HFFc6 (cell line): ENCODE results near the gene GRID1. TPM values are rescaled to one million over a fixed set of nuclear protein-coding genes. Genes with fewer than 3 reads are reported as not detected.

Experiments used
- DNase-seq: peaks from one replicate; pipeline ENCODE4 v3.0.0-alpha.2; 2018
- H3K27ac Mint-ChIP-seq: 2 replicates; pipeline ENCODE4 v1.8.0; 2020; ENCODE audit warnings: mild to moderate bottlenecking, mixed read lengths
- H3K27me3 Mint-ChIP-seq: 2 replicates; pipeline ENCODE4 v1.8.0; 2021; ENCODE audit warnings: mild to moderate bottlenecking, moderate library complexity, mixed read lengths; ENCODE audit not compliant: insufficient read depth
- H3K36me3 Mint-ChIP-seq: 2 replicates; pipeline ENCODE4 v1.8.0; 2021; ENCODE audit warnings: low read depth, mixed read lengths
- H3K4me1 Mint-ChIP-seq: 2 replicates; pipeline ENCODE4 v1.8.0; 2020; ENCODE audit warnings: low read depth, mixed read lengths
- H3K4me3 Mint-ChIP-seq: 2 replicates; pipeline ENCODE4 v1.8.0; 2020; ENCODE audit warnings: mild to moderate bottlenecking, moderate library complexity, mixed read lengths
- H3K9me3 Mint-ChIP-seq: 2 replicates; pipeline ENCODE4 v1.8.0; 2020; ENCODE audit warnings: mild to moderate bottlenecking, mixed read lengths
- CTCF ChIP-seq: fragments of 200-600 bp; sonication (generic); IDR thresholded peaks from 2 replicates; pipeline ENCODE4 v1.5.0; 2021; ENCODE audit warnings: antibody characterized with exemption, mild to moderate bottlenecking
- total RNA-seq, 6 experiments: library from RNA; stranded (reverse); fragmentation: NEBNext Ultra II Directional; extraction: Animal tissue kit (Norgen Biotek cat#: 25700); gene quantifications; 2 replicates in 1 of 6; 3 replicates in 5 of 6; pipeline ENCODE4 v1.2.3, GENCODE V29; 2021

The GRID1 gene
- total RNA-seq, 6 experiments from 2014 or later: not detected

- H3K4me1 Mint-ChIP-seq: no peaks in the 10 kb centered on the region
- H3K9me3 Mint-ChIP-seq: peaks cover 18% of the 10 kb centered on the region
- H3K36me3 Mint-ChIP-seq: no peaks in the 10 kb centered on the region
- TF ChIP-seq CTCF: no peak
- H3K4me3 Mint-ChIP-seq: no peak overlapping the region
- DNase-seq: no peak
- H3K27ac Mint-ChIP-seq: no peak overlapping the region
- peaks cover 6% of the 10 kb centered on the region for H3K27me3 Mint-ChIP-seq
Observed at GRCh38 chr10:86252079-86252478, 114.5 kb downstream of the GRID1 start.

- Mint-ChIP-seq H3K27ac (no peak overlapping the region), H3K4me1 (no peaks in the 10 kb centered on the region), H3K36me3 (no peaks in the 10 kb centered on the region), H3K27me3 (peaks cover 6% of the 10 kb centered on the region), H3K9me3 (peaks cover 21% of the 10 kb centered on the region), H3K4me3 (no peak overlapping the region)
- no peak for TF ChIP-seq CTCF
- no peak for DNase-seq
Observed at GRCh38 chr10:86251426-86251825, 115.2 kb downstream of the GRID1 start.

DNA sequence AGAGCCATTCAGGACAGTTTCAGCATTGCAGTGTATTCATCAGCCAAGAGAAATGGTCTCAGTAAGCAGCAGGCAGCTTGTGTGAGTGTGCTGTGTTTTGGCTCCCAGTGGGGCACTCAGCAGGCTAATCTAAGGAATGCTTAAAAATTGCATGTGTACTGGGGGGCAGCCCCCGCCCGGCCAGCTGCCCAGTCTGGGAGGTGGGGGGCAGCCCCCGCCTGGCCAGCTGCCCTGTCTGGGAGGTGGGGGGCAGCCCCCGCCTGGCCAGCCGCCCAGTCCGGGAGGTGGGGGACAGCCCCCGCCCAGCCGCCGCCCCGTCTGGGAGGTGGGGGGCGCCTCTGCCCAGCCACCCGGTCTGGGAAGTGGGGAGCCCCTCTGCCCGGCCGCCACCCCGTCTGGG lies 116.2 kb downstream of the GRID1 start:
- no peaks in the 10 kb centered on the region for H3K4me1 Mint-ChIP-seq
- no peaks in the 10 kb centered on the region for H3K36me3 Mint-ChIP-seq
- no peak overlapping the region for H3K4me3 Mint-ChIP-seq
- peaks cover 21% of the 10 kb centered on the region for H3K9me3 Mint-ChIP-seq
- peaks cover 6% of the 10 kb centered on the region for H3K27me3 Mint-ChIP-seq
- DNase-seq: no peak
- H3K27ac Mint-ChIP-seq: no peak overlapping the region
- no peak for TF ChIP-seq CTCF

- TF ChIP-seq CTCF: no peak
- peaks cover 21% of the 10 kb centered on the region for H3K9me3 Mint-ChIP-seq
- H3K4me1 Mint-ChIP-seq: no peaks in the 10 kb centered on the region
- peaks cover 6% of the 10 kb centered on the region for H3K27me3 Mint-ChIP-seq
- no peak for DNase-seq
- H3K27ac Mint-ChIP-seq: no peak overlapping the region
- no peak overlapping the region for H3K4me3 Mint-ChIP-seq
- H3K36me3 Mint-ChIP-seq: no peaks in the 10 kb centered on the region
Observed at GRCh38 chr10:86249794-86250193, 116.8 kb downstream of the GRID1 start.

DNA sequence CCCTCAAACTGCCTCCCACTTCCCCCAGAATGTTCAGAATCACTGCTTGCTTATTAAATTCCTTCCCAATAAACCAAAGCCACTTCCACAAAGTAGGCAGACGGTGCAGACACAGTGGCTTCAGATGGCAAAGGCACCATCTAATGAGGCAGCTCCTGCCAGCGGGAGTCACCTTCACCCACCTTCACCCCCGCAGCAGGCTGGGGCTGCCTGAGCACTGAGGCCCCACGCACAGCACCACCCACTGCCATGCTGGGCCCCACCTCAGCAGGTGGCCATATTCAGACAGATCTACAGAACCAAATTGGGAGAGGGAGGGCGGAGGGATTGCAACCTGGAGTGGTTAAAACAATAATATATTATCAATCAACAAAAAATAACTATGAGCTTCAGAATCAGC lies 118.5 kb downstream of the GRID1 start:
- H3K36me3 Mint-ChIP-seq: no peaks in the 10 kb centered on the region
- H3K27ac Mint-ChIP-seq: no peak overlapping the region
- no peak for TF ChIP-seq CTCF
- H3K4me3 Mint-ChIP-seq: no peak overlapping the region
- no peak for DNase-seq
- H3K4me1 Mint-ChIP-seq: no peaks in the 10 kb centered on the region
- H3K9me3 Mint-ChIP-seq: peaks cover 21% of the 10 kb centered on the region
- peaks cover 1% of the 10 kb centered on the region; the same call in 1 of the 2 replicates for H3K27me3 Mint-ChIP-seq

GRCh38 chr10:86247588-86247987 lies 119.0 kb downstream of the GRID1 start:
- no peak for TF ChIP-seq CTCF
- Mint-ChIP-seq H3K27me3 (peaks cover 1% of the 10 kb centered on the region; the same call in 1 of the 2 replicates), H3K27ac (no peak overlapping the region), H3K4me3 (no peak overlapping the region), H3K4me1 (no peaks in the 10 kb centered on the region), H3K36me3 (no peaks in the 10 kb centered on the region), H3K9me3 (peaks cover 21% of the 10 kb centered on the region)
- no peak for DNase-seq
